22Rv1 (cell line): ENCODE measurements around the gene CRYGA.
A peak's percentile ranks its signal among the peaks of the same experiment; 100 is the strongest.
"Not testable (repeated sequence)": the region's sequence is repeated elsewhere in the genome, so short reads cannot be mapped to it uniquely, and the experiment has no call there.

Experiments used
- H3K27ac ChIP-seq: fragments of 450-650 bp; 2 replicates; pipeline ENCODE4 v1.5.1; 2017
- ZFX ChIP-seq: fragments of 450-650 bp; IDR thresholded peaks from 2 replicates; pipeline ENCODE4 v1.6.1; 2017; ENCODE audit warnings: antibody characterized with exemption, borderline replicate concordance
- TF ChIP-seq, protein P1 (sequence below): fragments of 450-650 bp; IDR thresholded peaks from 2 replicates; pipeline ENCODE4 v1.5.1; 2017; ENCODE audit warnings: mild to moderate bottlenecking

Gene CRYGA

DNA sequence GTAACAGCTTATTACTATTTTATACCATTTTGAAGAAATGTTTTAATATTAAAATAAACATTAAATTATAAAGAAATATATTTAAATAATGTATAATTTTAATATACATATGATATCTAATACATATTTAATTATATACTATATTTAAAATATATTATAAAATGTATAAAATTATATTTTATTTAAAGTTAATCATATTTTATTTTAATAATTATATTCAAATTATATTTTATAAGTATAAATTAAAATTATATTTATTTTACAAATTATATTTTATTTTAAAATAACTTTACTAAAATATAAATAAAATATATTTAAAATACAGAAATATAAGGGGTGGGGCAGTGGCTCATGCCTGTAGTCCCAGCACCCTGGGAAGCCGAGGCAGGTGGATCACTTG lies 41.1 kb downstream of the CRYGA start:
- TF ChIP-seq, protein P1, sequence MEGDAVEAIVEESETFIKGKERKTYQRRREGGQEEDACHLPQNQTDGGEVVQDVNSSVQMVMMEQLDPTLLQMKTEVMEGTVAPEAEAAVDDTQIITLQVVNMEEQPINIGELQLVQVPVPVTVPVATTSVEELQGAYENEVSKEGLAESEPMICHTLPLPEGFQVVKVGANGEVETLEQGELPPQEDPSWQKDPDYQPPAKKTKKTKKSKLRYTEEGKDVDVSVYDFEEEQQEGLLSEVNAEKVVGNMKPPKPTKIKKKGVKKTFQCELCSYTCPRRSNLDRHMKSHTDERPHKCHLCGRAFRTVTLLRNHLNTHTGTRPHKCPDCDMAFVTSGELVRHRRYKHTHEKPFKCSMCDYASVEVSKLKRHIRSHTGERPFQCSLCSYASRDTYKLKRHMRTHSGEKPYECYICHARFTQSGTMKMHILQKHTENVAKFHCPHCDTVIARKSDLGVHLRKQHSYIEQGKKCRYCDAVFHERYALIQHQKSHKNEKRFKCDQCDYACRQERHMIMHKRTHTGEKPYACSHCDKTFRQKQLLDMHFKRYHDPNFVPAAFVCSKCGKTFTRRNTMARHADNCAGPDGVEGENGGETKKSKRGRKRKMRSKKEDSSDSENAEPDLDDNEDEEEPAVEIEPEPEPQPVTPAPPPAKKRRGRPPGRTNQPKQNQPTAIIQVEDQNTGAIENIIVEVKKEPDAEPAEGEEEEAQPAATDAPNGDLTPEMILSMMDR: no peak
- no peak for TF ChIP-seq ZFX
- H3K27ac ChIP-seq: no peak overlapping the region

DNA sequence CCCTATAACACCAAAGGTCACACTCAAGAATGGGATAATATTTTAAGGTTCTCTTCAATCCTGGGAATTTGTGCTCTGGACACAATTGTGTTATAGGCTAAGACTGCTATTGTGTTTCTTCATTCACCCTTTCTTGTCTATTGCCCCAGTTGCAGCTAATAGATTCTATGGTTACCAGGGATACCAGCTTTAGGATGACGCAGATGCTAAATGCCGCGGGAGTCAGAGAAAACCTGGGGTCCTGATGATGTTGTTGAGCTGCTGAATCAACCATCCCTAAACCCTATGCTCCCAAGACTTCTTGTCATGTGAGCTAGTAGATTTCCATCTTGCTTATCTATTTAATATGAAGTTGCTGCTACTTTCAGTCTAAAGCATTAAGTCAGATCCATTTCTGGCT lies 44.5 kb downstream of the CRYGA start:
- no peak for TF ChIP-seq ZFX
- TF ChIP-seq, protein P1: no peak
- no peak overlapping the region for H3K27ac ChIP-seq

DNA sequence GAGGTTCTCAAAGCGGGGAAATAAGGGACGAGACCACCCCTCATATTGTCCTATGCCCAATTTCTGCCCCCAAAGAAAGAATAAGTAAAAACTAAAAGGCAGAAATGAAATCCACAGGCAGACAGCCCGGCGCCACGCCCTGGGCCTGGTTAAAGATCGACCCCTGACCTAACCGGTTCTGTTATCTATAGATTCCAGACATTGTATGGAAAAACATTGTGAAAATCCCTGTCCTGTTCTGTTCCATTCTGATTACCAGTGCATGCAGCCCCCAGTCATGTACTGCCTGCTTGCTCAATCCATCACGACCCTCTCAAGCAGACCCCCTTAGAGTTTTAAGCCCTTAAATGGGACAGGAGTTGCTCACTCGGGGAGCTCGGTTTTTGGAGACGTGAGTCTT lies 46.0 kb downstream of the CRYGA start:
- not testable (repeated sequence) for H3K27ac ChIP-seq

DNA sequence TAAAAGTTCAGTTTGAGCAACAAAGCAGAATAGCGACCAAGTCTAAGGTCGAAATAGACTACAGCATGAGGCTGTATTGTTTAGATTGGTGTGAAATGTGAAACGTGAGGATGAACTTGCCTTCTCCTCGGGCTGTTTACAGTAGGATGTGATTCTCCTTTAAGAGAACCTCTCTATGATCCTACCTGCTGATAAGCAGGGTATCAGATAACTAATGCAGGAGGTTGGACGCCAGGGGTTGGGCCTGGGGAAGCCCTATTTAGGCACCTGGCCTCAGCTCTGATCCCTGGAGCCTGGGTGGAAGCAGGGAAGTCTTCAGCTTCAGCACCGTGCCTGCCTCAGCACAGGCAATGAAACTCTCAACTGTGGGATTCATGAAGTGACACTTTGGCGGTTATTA lies 50.4 kb downstream of the CRYGA start:
- no peak for TF ChIP-seq ZFX
- TF ChIP-seq, protein P1: no peak
- H3K27ac ChIP-seq: peak overlapping the region; percentile 56

DNA sequence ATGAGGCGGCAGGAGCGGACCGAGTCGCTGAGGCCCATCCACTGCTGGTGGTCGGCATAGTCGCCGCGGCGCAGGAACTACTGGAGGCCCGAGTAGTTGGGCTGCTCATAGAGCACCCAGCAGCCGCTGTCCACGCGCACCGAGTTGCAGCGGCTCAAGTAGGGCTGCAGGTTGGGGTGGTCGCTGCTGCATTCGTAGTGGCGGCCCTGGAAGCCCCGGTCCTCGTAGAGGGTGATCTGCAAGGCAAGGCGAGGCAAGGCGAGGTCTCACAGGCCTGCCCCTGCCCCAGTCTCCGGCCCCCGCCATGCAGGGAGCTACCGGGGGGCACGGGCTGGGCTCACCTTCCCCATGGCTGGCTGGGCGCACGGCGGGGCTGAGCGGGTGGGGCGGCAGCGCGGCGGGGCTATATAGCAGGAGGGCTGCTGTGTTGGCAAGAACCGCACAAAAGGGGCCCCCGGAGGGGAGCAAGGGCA lies 51.1 kb downstream of the CRYGA start:
- H3K27ac ChIP-seq: peak overlapping the region; percentile 56
